HG03066 (cell line): Measurements from ENCODE around the gene SETX.
A peak's percentile ranks its signal among the peaks of the same experiment; 100 is the strongest.

ENCODE experiments used
- ATAC-seq: cut with Tn5 transposase; IDR thresholded peaks from one replicate; pipeline ENCODE4 v1.9.1; 2021; ENCODE audit warnings: low read depth; ENCODE audit not compliant: unreplicated experiment

Gene SETX

DNA sequence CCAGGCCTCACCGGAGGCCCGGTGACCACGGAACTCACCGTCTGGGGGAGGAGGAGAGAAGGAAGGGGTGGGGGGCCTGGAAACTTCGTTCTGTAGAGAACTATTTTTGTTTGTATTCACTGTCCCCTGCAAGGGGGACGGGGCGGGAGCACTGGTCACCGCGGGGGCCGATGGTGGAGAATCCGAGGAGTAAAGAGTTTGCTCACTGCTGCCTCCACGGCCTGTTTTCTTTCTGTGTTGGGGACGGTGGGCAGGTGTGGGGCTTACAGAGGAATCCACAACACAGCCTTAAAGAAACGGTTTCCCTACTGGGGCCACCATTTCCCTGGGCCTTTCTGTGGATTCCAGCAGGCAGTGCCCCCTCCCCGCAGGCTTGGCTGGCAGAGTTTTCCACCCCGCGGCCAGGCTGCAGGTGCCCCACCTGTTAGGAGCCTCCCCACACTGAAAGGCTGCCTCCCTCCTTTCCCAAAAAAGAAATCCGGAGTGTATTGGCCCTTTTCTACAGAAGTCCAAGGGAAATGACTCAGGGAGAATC, 112.1 kb downstream of the SETX start:
- ATAC-seq, result no peak

GRCh38 chr9:132241840-132242620, 112.8 kb downstream of the SETX start:
- ATAC-seq, result no peak

DNA sequence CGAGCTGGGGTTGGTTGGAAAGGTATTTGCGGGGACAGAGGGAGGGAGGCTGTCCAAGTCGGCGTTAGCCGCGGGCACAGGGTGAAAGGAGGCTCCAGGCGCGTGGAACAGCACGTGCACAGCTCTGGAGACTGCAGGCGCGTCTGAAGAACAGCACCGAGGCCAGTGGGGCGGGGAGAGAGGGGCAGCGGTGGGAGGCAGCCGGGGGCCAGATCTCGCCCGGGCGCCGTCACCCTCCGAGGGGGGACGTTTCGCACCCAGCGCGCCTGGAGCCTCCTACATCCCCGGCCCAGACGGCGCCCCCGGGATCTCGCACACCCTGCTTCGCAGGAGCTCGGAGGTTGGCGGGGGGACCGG, 113.3 kb downstream of the SETX start:
- peak; percentile 3 for ATAC-seq

- peak; percentile 73 for ATAC-seq
Measured at GRCh38 chr9:132240841-132241482, 113.8 kb downstream of the SETX start.

DNA sequence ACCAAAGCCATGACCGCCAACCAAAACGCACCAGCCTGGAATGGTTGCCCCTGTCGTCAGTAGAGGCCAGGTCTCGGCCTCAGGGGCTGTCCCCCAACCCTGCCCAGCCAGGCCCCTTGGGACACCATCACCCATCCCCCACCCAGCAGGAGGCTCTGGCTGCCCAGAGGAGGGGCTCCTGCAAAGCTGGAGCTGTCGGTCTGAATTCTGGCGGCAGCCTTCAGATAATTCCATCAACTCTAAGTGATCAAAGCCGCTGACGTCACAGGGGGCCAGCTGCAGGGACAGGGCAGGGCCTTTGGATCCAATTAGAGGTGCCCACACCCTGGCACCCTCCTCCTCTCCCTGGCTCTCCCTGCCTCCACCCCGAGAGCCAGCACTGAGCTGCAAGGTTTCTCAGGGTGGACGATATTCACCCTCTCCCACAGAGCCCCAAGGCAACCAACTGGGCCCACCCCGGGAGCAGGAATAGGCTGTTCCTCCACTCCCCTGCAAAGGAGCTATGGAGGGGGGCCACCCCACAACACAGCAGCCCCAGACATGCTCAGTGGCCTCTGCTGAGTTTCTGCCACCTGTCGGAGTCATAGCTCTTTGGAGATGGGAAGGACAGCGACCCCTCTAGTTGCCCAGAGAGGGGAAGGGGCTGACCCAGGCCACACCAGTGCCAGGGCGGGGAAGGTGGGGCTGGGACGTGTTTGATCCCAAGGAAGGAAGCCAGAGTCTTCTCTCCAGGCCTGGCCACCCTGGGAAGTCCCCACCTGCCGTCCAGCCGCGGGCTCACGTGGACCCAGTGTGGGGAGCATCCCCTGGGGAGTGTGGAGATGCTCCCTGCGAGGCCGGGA, 114.6 kb downstream of the SETX start:
- ATAC-seq, result no peak

GRCh38 chr9:132239518-132239917, 115.3 kb downstream of the SETX start:
- no peak for ATAC-seq

- no peak for ATAC-seq
Measured at GRCh38 chr9:132238992-132239391, 115.8 kb downstream of the SETX start.

- no peak for ATAC-seq
Measured at GRCh38 chr9:132238026-132238972, 116.5 kb downstream of the SETX start.

DNA sequence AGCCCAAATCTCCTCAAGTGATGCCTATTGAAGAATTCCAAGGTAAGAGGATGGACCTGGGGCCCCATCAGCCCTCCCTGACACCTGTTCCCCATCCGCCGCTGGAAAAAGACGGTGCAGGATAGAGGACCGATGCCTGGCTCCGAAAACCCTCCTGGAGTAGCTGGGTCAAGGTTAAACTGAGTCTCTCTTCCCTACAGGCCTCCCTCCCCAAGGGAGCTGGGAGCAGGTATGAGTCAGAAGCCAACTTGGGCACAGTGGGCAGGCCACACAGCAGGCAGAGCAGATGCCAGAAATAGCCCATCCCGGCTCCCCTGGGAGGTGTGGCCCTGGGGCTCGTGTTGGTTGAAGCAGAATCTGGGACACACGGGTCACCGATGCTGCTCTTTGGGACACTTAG, 117.3 kb downstream of the SETX start:
- no peak for ATAC-seq

- ATAC-seq, result no peak
Measured at GRCh38 chr9:132236662-132237311, 118.0 kb downstream of the SETX start.

DNA sequence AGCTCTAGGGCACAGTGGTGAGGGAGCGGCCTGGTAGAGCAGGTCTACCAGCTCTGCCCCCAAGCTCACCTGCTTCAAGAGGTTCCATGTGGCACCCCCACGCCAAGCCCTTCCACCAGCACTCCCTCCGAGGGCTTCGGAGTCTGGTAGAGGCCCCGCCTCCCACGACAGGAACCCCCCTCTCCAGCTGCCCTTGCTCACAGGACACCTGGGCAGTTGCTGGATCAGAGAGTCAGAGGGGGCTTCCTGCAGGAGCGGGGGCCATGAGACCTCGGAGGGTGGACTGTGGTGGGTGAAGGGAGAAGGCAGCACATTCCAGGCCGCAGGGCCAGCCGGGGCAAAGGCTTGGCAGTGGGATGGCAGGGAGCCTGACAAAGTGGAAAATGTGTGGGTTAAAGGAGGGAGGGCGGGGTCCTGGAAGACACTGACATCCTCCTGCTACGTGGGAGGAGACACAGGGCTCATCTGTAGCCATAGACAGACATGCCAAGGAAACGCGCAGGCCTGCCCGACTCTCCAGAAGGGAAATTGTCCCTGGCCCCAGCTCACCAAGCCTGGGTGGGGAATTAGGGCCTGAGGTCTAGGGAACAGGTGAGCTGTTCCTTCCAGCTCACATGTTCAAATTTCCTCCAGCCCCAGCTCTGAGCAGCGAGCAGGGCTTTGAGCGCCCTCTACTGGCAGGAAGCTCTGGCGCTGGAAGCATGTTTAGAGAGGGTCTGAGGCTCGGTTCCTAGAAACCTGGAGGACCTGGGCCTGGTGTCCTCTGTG, 118.7 kb downstream of the SETX start:
- ATAC-seq, result no peak

DNA sequence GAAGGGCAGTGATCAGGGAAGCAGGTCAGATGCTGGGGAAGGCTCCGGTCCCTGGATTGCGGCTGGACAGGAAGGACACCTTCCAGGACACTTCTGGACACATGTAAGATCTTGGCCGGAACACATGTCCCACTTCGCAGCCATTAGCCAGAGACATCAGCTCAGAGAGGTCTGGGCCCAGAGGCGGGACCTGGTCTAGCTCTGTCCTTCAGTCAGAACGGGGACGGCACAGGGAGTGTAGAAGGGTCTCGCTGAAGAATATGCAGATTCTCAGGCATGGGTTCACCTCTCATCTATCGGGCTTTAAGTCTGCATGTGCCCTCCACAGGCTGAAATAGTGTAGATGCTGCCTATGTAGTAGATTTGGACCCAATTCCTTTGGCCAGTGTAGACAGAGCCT, 119.7 kb downstream of the SETX start:
- no peak for ATAC-seq

DNA sequence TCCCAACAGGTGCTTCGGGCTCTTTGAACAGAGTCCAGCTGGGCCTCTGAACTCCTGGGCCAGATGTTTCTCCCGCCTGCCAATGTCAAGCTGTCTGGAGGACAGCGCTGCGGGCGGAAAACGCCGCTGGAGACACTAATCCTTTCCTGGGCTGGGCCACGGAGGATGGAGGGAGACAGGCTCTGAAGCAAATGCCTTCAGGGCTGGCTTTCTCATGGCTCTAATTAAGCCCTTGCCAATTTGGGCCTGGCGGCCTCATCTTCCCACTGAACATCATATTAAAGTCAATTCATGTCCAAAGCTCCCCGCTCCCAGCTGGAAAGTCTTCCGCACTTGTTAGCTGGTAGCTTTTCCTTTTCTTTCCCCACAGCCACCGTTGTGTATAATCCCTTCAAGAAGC, 120.3 kb downstream of the SETX start:
- ATAC-seq, result no peak

GRCh38 chr9:132233138-132233537, 121.6 kb downstream of the SETX start:
- ATAC-seq, result no peak

- no peak for ATAC-seq
Measured at GRCh38 chr9:132232522-132232921, 122.3 kb downstream of the SETX start.

- ATAC-seq, result no peak
Measured at GRCh38 chr9:132231019-132231701, 123.6 kb downstream of the SETX start.

- ATAC-seq, result no peak
Measured at GRCh38 chr9:132230605-132231004, 124.2 kb downstream of the SETX start.

- ATAC-seq, result no peak
Measured at GRCh38 chr9:132228062-132228461, 126.7 kb downstream of the SETX start.
